Smooth muscle cell (in vitro differentiated cells): ENCODE results near the gene PIEZO1. TPM values are rescaled to one million over a fixed set of nuclear protein-coding genes. Genes with fewer than 3 reads are reported as not detected.

ENCODE experiments used
- DNase-seq: peaks from one replicate; lab custom pipeline; 2025; ENCODE audit not compliant: unreplicated experiment; lab: John Stamatoyannopoulos, UW
- H2AFZ ChIP-seq: fragments of 200-600 bp; sonication (generic); 2 replicates; pipeline ENCODE4 v1.6.0; 2016; ENCODE audit warnings: antibody characterized with exemption, low read depth, mild to moderate bottlenecking
- H3F3A ChIP-seq: fragments of 200-600 bp; sonication (generic); 2 replicates; pipeline ENCODE4 v1.6.0; 2017; ENCODE audit warnings: antibody characterized with exemption, low read depth
- H3K27ac ChIP-seq: fragments of 200-600 bp; sonication (generic); 2 replicates; pipeline ENCODE4 v1.5.1; 2016; ENCODE audit warnings: low read depth, mild to moderate bottlenecking
- H3K27me3 ChIP-seq: fragments of 200-600 bp; sonication (generic); 2 replicates; pipeline ENCODE4 v1.6.1; 2016; ENCODE audit warnings: low read depth, mild to moderate bottlenecking
- H3K36me3 ChIP-seq: fragments of 200-600 bp; sonication (generic); 2 replicates; pipeline ENCODE4 v1.5.1; 2016; ENCODE audit warnings: low read depth
- H3K4me1 ChIP-seq: fragments of 200-600 bp; sonication (generic); 2 replicates; pipeline ENCODE4 v1.5.1; 2016; ENCODE audit warnings: low read depth
- H3K4me2 ChIP-seq: fragments of 200-600 bp; sonication (generic); 2 replicates; pipeline ENCODE4 v1.6.0; 2016; ENCODE audit warnings: mild to moderate bottlenecking
- H3K4me3 ChIP-seq: fragments of 200-600 bp; sonication (generic); 2 replicates; pipeline ENCODE4 v1.5.1; 2016; ENCODE audit warnings: mild to moderate bottlenecking
- H3K79me2 ChIP-seq: fragments of 200-600 bp; sonication (generic); 2 replicates; pipeline ENCODE4 v1.6.0; 2016; ENCODE audit warnings: low read depth, mild to moderate bottlenecking
- H3K9ac ChIP-seq: fragments of 200-600 bp; sonication (generic); 2 replicates; pipeline ENCODE4 v1.6.0; 2016; ENCODE audit warnings: low read depth
- H3K9me3 ChIP-seq: fragments of 200-600 bp; sonication (generic); replicated peaks from 2 replicates; pipeline ENCODE4 v1.5.1; 2016; ENCODE audit warnings: low read depth
- H4K20me1 ChIP-seq: fragments of 200-600 bp; sonication (generic); 2 replicates; pipeline ENCODE4 v1.6.0; 2016; ENCODE audit warnings: low read depth
- CTCF ChIP-seq: fragments of 200-600 bp; sonication (generic); IDR thresholded peaks from 2 replicates; pipeline ENCODE4 v1.5.1; 2017; ENCODE audit warnings: borderline replicate concordance, mild to moderate bottlenecking, antibody characterized with exemption; ENCODE audit not compliant: insufficient read depth, poor library complexity, severe bottlenecking
- WGBS: methylation state at CpG from one replicate; pipeline ENCODE4 v1.1.7; 2016; ENCODE audit warnings: low lambda C conversion rate; 5-methylcytosine and 5-hydroxymethylcytosine counted together
- polyA plus RNA-seq: library from polyadenylated mRNA; unstranded; fragments of >200 nt; fragmentation: Nextera tagmentation; extraction: Ambion mirVana; gene quantifications from 2 replicates; pipeline ENCODE4 v1.2.1, GENCODE V29; 2016
- total RNA-seq: library from RNA; depleted of rRNA; stranded (reverse); fragments of >200 nt; gene quantifications from 2 replicates; pipeline ENCODE4 v1.2.3, GENCODE V29; 2014

Gene PIEZO1
- total and polyA plus RNA-seq, 2 experiments from 2014 or later: 62.1 to 70.9 TPM

GRCh38 chr16:88806491-88807111, 21.6 kb upstream of the PIEZO1 start:
- peaks cover 9% of the 10 kb centered on the region for H4K20me1 ChIP-seq
- no peak overlapping the region for H2AFZ ChIP-seq
- no peak for DNase-seq
- H3K9me3 ChIP-seq: no peaks in the 10 kb centered on the region
- H3K4me2 ChIP-seq: no peak overlapping the region
- peaks cover 20% of the 10 kb centered on the region for H3K4me1 ChIP-seq
- no peak overlapping the region for H3K4me3 ChIP-seq
- no peak overlapping the region for H3K27ac ChIP-seq
- WGBS: 92% methylated on average over 23 of the region's 27 CpGs
- no peaks in the 10 kb centered on the region for H3K27me3 ChIP-seq
- no peaks in the 10 kb centered on the region for H3K36me3 ChIP-seq
- H3K9ac ChIP-seq: no peak overlapping the region
- H3K79me2 ChIP-seq: no peaks in the 10 kb centered on the region
- peaks cover 2% of the 10 kb centered on the region for H3F3A ChIP-seq
- no peak for TF ChIP-seq CTCF

- Histone ChIP-seq H3K4me3 (no peak overlapping the region), H3K27ac (no peak overlapping the region), H4K20me1 (peaks cover 6% of the 10 kb centered on the region), H3F3A (peaks cover 2% of the 10 kb centered on the region), H3K4me2 (no peak overlapping the region), H3K4me1 (peaks cover 18% of the 10 kb centered on the region), H3K9me3 (no peaks in the 10 kb centered on the region), H3K36me3 (no peaks in the 10 kb centered on the region), H3K79me2 (no peaks in the 10 kb centered on the region), H3K9ac (no peak overlapping the region), H3K27me3 (no peaks in the 10 kb centered on the region), H2AFZ (no peak overlapping the region)
- WGBS: 98% methylated on average over 21 of the region's 21 CpGs
- no peak for DNase-seq
- TF ChIP-seq CTCF: no peak
These were observed 20.9 kb upstream of the PIEZO1 start for GRCh38 chr16:88805887-88806393.

GRCh38 chr16:88805340-88805715, 20.3 kb upstream of the PIEZO1 start:
- TF ChIP-seq CTCF: no peak
- no peaks in the 10 kb centered on the region for H3K27me3 ChIP-seq
- H3K9me3 ChIP-seq: no peaks in the 10 kb centered on the region
- H3K4me1 ChIP-seq: peaks cover 12% of the 10 kb centered on the region
- no peak overlapping the region for H3K4me3 ChIP-seq
- H3K9ac ChIP-seq: no peak overlapping the region
- H3K79me2 ChIP-seq: no peaks in the 10 kb centered on the region
- no peak overlapping the region for H2AFZ ChIP-seq
- H3K27ac ChIP-seq: no peak overlapping the region
- 96% methylated on average over 21 of the region's 22 CpGs for WGBS
- no peak overlapping the region for H3K4me2 ChIP-seq
- no peaks in the 10 kb centered on the region for H3K36me3 ChIP-seq
- H3F3A ChIP-seq: peaks cover 2% of the 10 kb centered on the region
- DNase-seq: no peak
- peaks cover under 1% of the 10 kb centered on the region for H4K20me1 ChIP-seq
